Ovary (tissue), 3 donors: ENCODE results near the gene HSD17B1.

Source experiments
- EP300 ChIP-seq: sonication (generic); formaldehyde crosslinking; IDR thresholded peaks from one replicate; pipeline ENCODE4 v1.6.1; 2017; ENCODE audit warnings: antibody characterized with exemption
- POLR2A ChIP-seq: fragments of 450-650 bp; IDR thresholded peaks from one replicate; pipeline ENCODE4 v1.6.1; 2017; ENCODE audit warnings: antibody characterized with exemption, mild to moderate bottlenecking, moderate library complexity
- TF ChIP-seq, protein P1 (sequence below), 3 donors: fragments of 450-650 bp in 2 of 3; fragments of 200-600 bp in 1 of 3; IDR thresholded peaks; one replicate each; pipeline versions ENCODE4 v1.5.1 to v1.8.0; 2016 to 2022; ENCODE audit warnings: antibody characterized with exemption in 3 of 3, mild to moderate bottlenecking in 1 of 3
- donor health status: DM: no; HTN: no; CAD: no.

DNA sequence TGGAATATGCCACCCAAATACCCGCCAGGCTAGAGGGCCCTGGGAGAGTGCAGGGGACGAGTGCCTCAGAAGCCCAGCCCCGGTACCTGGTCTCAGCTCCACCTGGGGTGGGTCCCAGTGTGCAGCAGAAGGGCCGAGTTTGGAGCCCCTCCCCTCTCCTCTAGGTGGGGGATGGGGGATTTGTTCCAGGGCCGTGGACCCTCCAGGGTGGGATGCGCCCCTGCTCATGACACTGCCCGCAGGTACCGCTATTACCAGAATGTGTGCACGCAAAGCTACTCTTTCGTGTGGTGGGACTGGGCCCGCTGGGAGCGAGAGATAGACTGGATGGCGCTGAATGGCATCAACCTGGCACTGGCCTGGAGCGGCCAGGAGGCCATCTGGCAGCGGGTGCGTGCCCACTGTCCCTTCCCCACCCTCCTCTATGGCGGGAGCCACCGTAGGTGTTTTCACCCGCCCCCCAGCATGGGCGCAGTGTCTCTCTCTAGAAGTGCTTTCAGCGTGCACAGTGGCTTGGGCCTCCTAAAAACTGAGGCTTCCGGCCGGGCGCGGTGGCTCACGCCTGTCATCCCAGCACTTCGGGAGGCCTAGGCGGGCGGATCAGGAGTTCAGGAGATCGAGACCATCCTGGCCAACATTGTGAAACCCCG lies 15.4 kb upstream of the HSD17B1 start:
- TF ChIP-seq, protein P1, sequence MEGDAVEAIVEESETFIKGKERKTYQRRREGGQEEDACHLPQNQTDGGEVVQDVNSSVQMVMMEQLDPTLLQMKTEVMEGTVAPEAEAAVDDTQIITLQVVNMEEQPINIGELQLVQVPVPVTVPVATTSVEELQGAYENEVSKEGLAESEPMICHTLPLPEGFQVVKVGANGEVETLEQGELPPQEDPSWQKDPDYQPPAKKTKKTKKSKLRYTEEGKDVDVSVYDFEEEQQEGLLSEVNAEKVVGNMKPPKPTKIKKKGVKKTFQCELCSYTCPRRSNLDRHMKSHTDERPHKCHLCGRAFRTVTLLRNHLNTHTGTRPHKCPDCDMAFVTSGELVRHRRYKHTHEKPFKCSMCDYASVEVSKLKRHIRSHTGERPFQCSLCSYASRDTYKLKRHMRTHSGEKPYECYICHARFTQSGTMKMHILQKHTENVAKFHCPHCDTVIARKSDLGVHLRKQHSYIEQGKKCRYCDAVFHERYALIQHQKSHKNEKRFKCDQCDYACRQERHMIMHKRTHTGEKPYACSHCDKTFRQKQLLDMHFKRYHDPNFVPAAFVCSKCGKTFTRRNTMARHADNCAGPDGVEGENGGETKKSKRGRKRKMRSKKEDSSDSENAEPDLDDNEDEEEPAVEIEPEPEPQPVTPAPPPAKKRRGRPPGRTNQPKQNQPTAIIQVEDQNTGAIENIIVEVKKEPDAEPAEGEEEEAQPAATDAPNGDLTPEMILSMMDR (IDR thresholded peaks at IDR 0.05), result no peak
- no peak for TF ChIP-seq POLR2A
- TF ChIP-seq EP300, result no peak
